Mesendoderm (in vitro differentiated cells): ENCODE data around the gene SARS2.
"Not testable (repeated sequence)": the region's sequence is repeated elsewhere in the genome, so short reads cannot be mapped to it uniquely, and the experiment has no call there.

Experiments
- DNase-seq: peaks from one replicate; pipeline ENCODE4 v3.0.0; 2013
- H2AK5ac ChIP-seq: 2 replicates; pipeline ENCODE4 v1.6.1; 2013; ENCODE audit warnings: low read length, inconsistent platforms
- H2BK120ac ChIP-seq: 2 replicates; pipeline ENCODE4 v1.6.1; 2013; ENCODE audit warnings: low read depth, mild to moderate bottlenecking, low read length, moderate library complexity, mixed read lengths
- H2BK15ac ChIP-seq: replicated peaks from 2 replicates; pipeline ENCODE4 v1.6.1; 2013; ENCODE audit warnings: low read depth, mild to moderate bottlenecking, moderate library complexity
- H2BK5ac ChIP-seq: 2 replicates; pipeline ENCODE4 v1.6.1; 2013; ENCODE audit warnings: low read length, inconsistent platforms
- H3K18ac ChIP-seq: 2 replicates; pipeline ENCODE4 v1.6.1; 2013; ENCODE audit warnings: mild to moderate bottlenecking, low read length, mixed read lengths
- H3K23ac ChIP-seq: one replicate; pipeline ENCODE4 v1.6.1; 2013; ENCODE audit warnings: low read length
- H3K27ac ChIP-seq: 2 replicates; pipeline ENCODE4 v1.5.1; 2013; ENCODE audit warnings: low read depth, mild to moderate bottlenecking, inconsistent platforms, low read length, moderate library complexity
- H3K27me3 ChIP-seq: 2 replicates; pipeline ENCODE4 v1.6.1; 2013; ENCODE audit warnings: low read length, control low read depth, mild to moderate bottlenecking, inconsistent platforms; ENCODE audit not compliant: insufficient read depth, poor library complexity
- H3K36me3 ChIP-seq: 2 replicates; pipeline ENCODE4 v1.6.1; 2013; ENCODE audit warnings: low read length, inconsistent platforms; ENCODE audit not compliant: control insufficient read depth, insufficient read depth
- H3K4ac ChIP-seq: one replicate; pipeline ENCODE4 v1.6.1; 2013; ENCODE audit warnings: low read depth, mild to moderate bottlenecking, low read length, moderate library complexity
- H3K4me1 ChIP-seq: 2 replicates; pipeline ENCODE4 v1.6.1; 2013; ENCODE audit warnings: low read depth, low read length, inconsistent platforms; ENCODE audit not compliant: control insufficient read depth
- H3K4me2 ChIP-seq: 2 replicates; pipeline ENCODE4 v1.6.1; 2013; ENCODE audit warnings: low read length
- H3K4me3 ChIP-seq: 2 replicates; pipeline ENCODE4 v1.5.1; 2013; ENCODE audit warnings: mild to moderate bottlenecking, low read length
- H3K56ac ChIP-seq: one replicate; pipeline ENCODE4 v1.6.1; 2013; ENCODE audit warnings: low read length
- H3K79me1 ChIP-seq: 2 replicates; pipeline ENCODE4 v1.6.1; 2013; ENCODE audit warnings: low read length, inconsistent platforms
- H3K79me2 ChIP-seq: 2 replicates; pipeline ENCODE4 v1.6.1; 2013; ENCODE audit warnings: mild to moderate bottlenecking, low read length; ENCODE audit not compliant: control insufficient read depth, insufficient read depth
- H3K9ac ChIP-seq: 2 replicates; pipeline ENCODE4 v1.6.1; 2013; ENCODE audit warnings: low read length, inconsistent platforms
- H4K5ac ChIP-seq: one replicate; pipeline ENCODE4 v1.6.1; 2013; ENCODE audit warnings: low read length
- H4K8ac ChIP-seq: one replicate; pipeline ENCODE4 v1.6.1; 2013; ENCODE audit warnings: low read depth, mild to moderate bottlenecking, control low read depth, low read length, moderate library complexity
- WGBS: extraction: QIAGEN DNeasy Blood & Tissue Kit; methylation state at CpG from one replicate; pipeline ENCODE4 v1.1.7; 2013; ENCODE audit warnings: low lambda C conversion rate, missing lambda C conversion rate; ENCODE audit not compliant: insufficient coverage; ENCODE audit errors: extremely low coverage; 5-methylcytosine and 5-hydroxymethylcytosine counted together

Gene SARS2

GRCh38 chr19:38889803-38890202 lies 40.8 kb downstream of the SARS2 start:
- no peak overlapping the region for H3K4me3 ChIP-seq
- no peak overlapping the region for H4K5ac ChIP-seq
- H3K36me3 ChIP-seq = no peaks in the 10 kb centered on the region
- no peaks in the 10 kb centered on the region for H3K27me3 ChIP-seq
- H3K4me2 ChIP-seq = no peak overlapping the region
- no peaks in the 10 kb centered on the region for H3K4me1 ChIP-seq
- H3K79me2 ChIP-seq = no peaks in the 10 kb centered on the region
- H2AK5ac ChIP-seq = no peak overlapping the region
- H3K56ac ChIP-seq = no peak overlapping the region
- H2BK5ac ChIP-seq = no peak overlapping the region
- no peak overlapping the region for H3K27ac ChIP-seq
- no peak overlapping the region for H3K23ac ChIP-seq
- no peak overlapping the region for H2BK120ac ChIP-seq
- no peak overlapping the region for H3K4ac ChIP-seq
- no peaks in the 10 kb centered on the region for H3K79me1 ChIP-seq
- H3K18ac ChIP-seq = no peak overlapping the region
- no CpG with 5 or more reads among the region's 8 CpGs for WGBS
- H3K9ac ChIP-seq = no peak overlapping the region
- H2BK15ac ChIP-seq = no peak overlapping the region
- H4K8ac ChIP-seq = no peak overlapping the region
- DNase-seq = no peak

- Histone ChIP-seq H2BK15ac (no peak overlapping the region), H3K27me3 (no peaks in the 10 kb centered on the region), H3K4me1 (no peaks in the 10 kb centered on the region), H3K9ac (no peak overlapping the region), H2AK5ac (no peak overlapping the region), H4K5ac (no peak overlapping the region), H3K27ac (no peak overlapping the region), H3K79me1 (no peaks in the 10 kb centered on the region), H3K18ac (no peak overlapping the region), H3K4me3 (no peak overlapping the region), H4K8ac (no peak overlapping the region), H3K4ac (no peak overlapping the region), H2BK5ac (no peak overlapping the region), H3K4me2 (no peak overlapping the region), H3K23ac (no peak overlapping the region), H3K79me2 (no peaks in the 10 kb centered on the region), H3K36me3 (no peaks in the 10 kb centered on the region), H2BK120ac (no peak overlapping the region), H3K56ac (no peak overlapping the region)
- no CpG with 5 or more reads among the region's 17 CpGs for WGBS
- no peak for DNase-seq
Measured at GRCh38 chr19:38888876-38889275, 41.7 kb downstream of the SARS2 start.

GRCh38 chr19:38884691-38885090 lies 45.9 kb downstream of the SARS2 start:
- H2BK15ac ChIP-seq, H4K5ac ChIP-seq, H3K18ac ChIP-seq, H3K79me2 ChIP-seq, H2AK5ac ChIP-seq, H3K79me1 ChIP-seq, H3K36me3 ChIP-seq, H3K56ac ChIP-seq, H3K4me3 ChIP-seq, H2BK5ac ChIP-seq, H3K27ac ChIP-seq, H3K23ac ChIP-seq, H3K9ac ChIP-seq, DNase-seq, H3K27me3 ChIP-seq, H2BK120ac ChIP-seq, H3K4me2 ChIP-seq, H3K4ac ChIP-seq, H4K8ac ChIP-seq, H3K4me1 ChIP-seq: not testable (repeated sequence)
- WGBS = no CpG with 5 or more reads among the region's 3 CpGs

GRCh38 chr19:38883286-38883685 lies 47.3 kb downstream of the SARS2 start:
- H3K18ac ChIP-seq = no peak overlapping the region
- no peaks in the 10 kb centered on the region for H3K79me1 ChIP-seq
- H3K4me3 ChIP-seq = no peak overlapping the region
- no peaks in the 10 kb centered on the region for H3K36me3 ChIP-seq
- no peak overlapping the region for H4K5ac ChIP-seq
- no peak overlapping the region for H3K27ac ChIP-seq
- no peak for DNase-seq
- no peak overlapping the region for H2BK15ac ChIP-seq
- H3K79me2 ChIP-seq = no peaks in the 10 kb centered on the region
- no peak overlapping the region for H3K4me2 ChIP-seq
- H3K27me3 ChIP-seq = no peaks in the 10 kb centered on the region
- no peaks in the 10 kb centered on the region for H3K4me1 ChIP-seq
- no CpG with 5 or more reads among the region's 9 CpGs for WGBS
- H3K56ac ChIP-seq = no peak overlapping the region
- H4K8ac ChIP-seq = no peak overlapping the region
- no peak overlapping the region for H3K4ac ChIP-seq
- no peak overlapping the region for H2BK5ac ChIP-seq
- H2BK120ac ChIP-seq = no peak overlapping the region
- H3K9ac ChIP-seq = no peak overlapping the region
- no peak overlapping the region for H3K23ac ChIP-seq
- H2AK5ac ChIP-seq = no peak overlapping the region

DNA sequence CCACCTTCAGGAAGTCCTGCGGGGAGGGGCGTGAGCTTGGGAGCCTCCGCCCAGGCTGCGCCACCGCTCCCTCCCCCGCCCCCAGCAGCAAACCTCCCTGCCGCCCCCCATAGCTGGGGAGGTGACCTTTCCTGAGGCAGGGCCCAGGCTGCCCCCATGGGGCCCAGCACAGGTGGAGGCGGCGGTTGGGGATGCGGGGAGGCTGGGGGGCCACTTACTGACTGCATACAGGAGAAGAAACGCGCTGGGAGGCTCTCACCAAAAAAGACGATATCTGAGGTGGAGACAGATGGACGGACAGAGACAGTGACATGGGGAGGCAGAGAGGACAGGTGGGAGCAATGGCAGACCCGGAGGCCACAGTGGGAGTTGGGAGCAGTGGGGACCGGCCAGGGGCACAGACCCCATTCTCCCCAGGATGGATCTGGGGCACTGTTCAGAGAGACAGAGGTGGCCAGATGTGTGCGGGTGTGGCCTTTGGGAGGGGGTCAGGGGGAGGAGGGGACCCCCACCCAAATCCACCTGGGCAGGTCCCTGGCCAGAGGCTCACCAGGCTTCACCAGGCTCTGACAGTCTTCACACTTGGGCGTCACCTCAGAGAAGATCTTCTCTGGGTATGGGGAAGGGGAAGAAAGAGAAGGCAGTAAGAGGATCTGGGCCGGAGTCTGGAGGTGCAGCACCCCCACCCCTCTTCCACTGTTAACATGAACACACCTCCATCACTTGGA lies 49.5 kb downstream of the SARS2 start:
- no peak overlapping the region for H4K5ac ChIP-seq
- no peak overlapping the region for H3K23ac ChIP-seq
- no peaks in the 10 kb centered on the region for H3K36me3 ChIP-seq
- no peaks in the 10 kb centered on the region for H3K79me2 ChIP-seq
- H2BK15ac ChIP-seq = no peak overlapping the region
- H3K9ac ChIP-seq = no peak overlapping the region
- no peak overlapping the region for H3K56ac ChIP-seq
- H3K4ac ChIP-seq = no peak overlapping the region
- no peak overlapping the region for H2BK5ac ChIP-seq
- no peak overlapping the region for H2BK120ac ChIP-seq
- no peak overlapping the region for H3K18ac ChIP-seq
- WGBS = no CpG with 5 or more reads among the region's 19 CpGs
- no peaks in the 10 kb centered on the region for H3K27me3 ChIP-seq
- no peak overlapping the region for H2AK5ac ChIP-seq
- no peak for DNase-seq
- H3K27ac ChIP-seq = no peak overlapping the region
- no peak overlapping the region for H3K4me2 ChIP-seq
- H3K4me3 ChIP-seq = no peak overlapping the region
- no peak overlapping the region for H4K8ac ChIP-seq
- H3K4me1 ChIP-seq = no peaks in the 10 kb centered on the region
- H3K79me1 ChIP-seq = no peaks in the 10 kb centered on the region
